Measurements from ENCODE around the gene MYBPHL.
"Not testable (repeated sequence)": the region's sequence is repeated elsewhere in the genome, so short reads cannot be mapped to it uniquely, and the experiment has no call there.

MYBPHL gene

GRCh38 chr1:109314795-109315194 lies 8.0 kb upstream of the MYBPHL start:
- Histone ChIP-seq H3K9ac (ENCODE audit: insufficient read length) (no peak overlapping the region), H3K36me3 (ENCODE audit: insufficient read depth, low read length) (no peaks in the 10 kb centered on the region), H3K4me3 (no peak overlapping the region), H3K27ac (no peak overlapping the region), H3K9me3 (ENCODE audit: low read depth, low read length) (no peaks in the 10 kb centered on the region)
- DNase-seq (ENCODE audit: low read depth, low spot score) = no peak
- TF ChIP-seq EZH2 (IDR thresholded peaks at IDR 0.05) = no peak
- no peak for TF ChIP-seq FOXP2 (optimal IDR thresholded peaks at IDR 0.05; ENCODE audit: control extremely low read depth, extremely low read length, insufficient read depth)
- no peak for TF ChIP-seq POLR2AphosphoS5 (IDR thresholded peaks at IDR 0.05; ENCODE audit: borderline replicate concordance, low read depth, low read length)

- H3K4me3 ChIP-seq = peak overlapping the region; percentile 51
- H3K9me3 ChIP-seq (ENCODE audit: low read depth, low read length) = no peaks in the 10 kb centered on the region
- peak; percentile 34 for DNase-seq (ENCODE audit: low read depth, low spot score)
- TF ChIP-seq FOXP2 (optimal IDR thresholded peaks at IDR 0.05; ENCODE audit: control extremely low read depth, extremely low read length, insufficient read depth) = no peak
- no peak for TF ChIP-seq POLR2AphosphoS5 (IDR thresholded peaks at IDR 0.05; ENCODE audit: borderline replicate concordance, low read depth, low read length)
- no peak for TF ChIP-seq EZH2 (IDR thresholded peaks at IDR 0.05)
- no peaks in the 10 kb centered on the region for H3K36me3 ChIP-seq (ENCODE audit: insufficient read depth, low read length)
- peak overlapping the region; percentile 74 for H3K27ac ChIP-seq
- H3K9ac ChIP-seq (ENCODE audit: insufficient read length) = no peak overlapping the region
These were observed 6.4 kb upstream of the MYBPHL start for GRCh38 chr1:109312978-109313775.

DNA sequence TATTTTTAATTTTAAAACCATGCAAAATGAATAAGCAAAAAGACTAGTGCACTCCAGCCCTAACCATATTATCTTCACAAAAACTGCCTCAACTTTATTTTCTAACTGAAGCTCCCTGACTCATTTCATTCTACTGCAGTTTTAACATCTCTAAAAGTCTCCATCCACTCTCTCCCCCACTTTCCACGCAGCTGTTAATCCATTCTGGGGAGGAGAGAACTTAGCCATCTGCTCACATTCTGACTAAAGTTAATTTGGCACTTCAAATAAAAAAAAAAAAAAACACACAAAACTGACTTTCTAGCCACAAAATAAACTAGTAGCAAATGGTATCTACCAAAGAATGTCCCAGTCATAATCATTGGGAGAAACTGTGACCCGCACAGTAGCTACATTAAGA lies 5.4 kb upstream of the MYBPHL start:
- Histone ChIP-seq H3K9me3 (ENCODE audit: low read depth, low read length) (no peaks in the 10 kb centered on the region), H3K36me3 (ENCODE audit: insufficient read depth, low read length) (no peaks in the 10 kb centered on the region), H3K4me3 (no peak overlapping the region), H3K27ac (no peak overlapping the region), H3K9ac (ENCODE audit: insufficient read length) (no peak overlapping the region)
- TF ChIP-seq EZH2 (IDR thresholded peaks at IDR 0.05) = no peak
- no peak for DNase-seq (ENCODE audit: low read depth, low spot score)

GRCh38 chr1:109309347-109309746 lies 2.5 kb upstream of the MYBPHL start:
- no peak for TF ChIP-seq EZH2 (IDR thresholded peaks at IDR 0.05)
- no peak for TF ChIP-seq FOXP2 (optimal IDR thresholded peaks at IDR 0.05; ENCODE audit: control extremely low read depth, extremely low read length, insufficient read depth)
- TF ChIP-seq POLR2AphosphoS5 (IDR thresholded peaks at IDR 0.05; ENCODE audit: borderline replicate concordance, low read depth, low read length) = no peak
- no peak overlapping the region for H3K9ac ChIP-seq (ENCODE audit: insufficient read length)
- no peak overlapping the region for H3K4me3 ChIP-seq
- no peak for DNase-seq (ENCODE audit: low read depth, low spot score)
- no peaks in the 10 kb centered on the region for H3K36me3 ChIP-seq (ENCODE audit: insufficient read depth, low read length)
- no peaks in the 10 kb centered on the region for H3K9me3 ChIP-seq (ENCODE audit: low read depth, low read length)
- H3K27ac ChIP-seq = no peak overlapping the region

- H3K4me3 ChIP-seq = no peak overlapping the region
- no peaks in the 10 kb centered on the region for H3K36me3 ChIP-seq (ENCODE audit: insufficient read depth, low read length)
- TF ChIP-seq EZH2 (IDR thresholded peaks at IDR 0.05) (no peak), POLR2AphosphoS5 (IDR thresholded peaks at IDR 0.05; ENCODE audit: borderline replicate concordance, low read depth, low read length) (no peak), FOXP2 (optimal IDR thresholded peaks at IDR 0.05; ENCODE audit: control extremely low read depth, extremely low read length, insufficient read depth) (no peak)
- no peak overlapping the region for H3K9ac ChIP-seq (ENCODE audit: insufficient read length)
- no peak overlapping the region for H3K27ac ChIP-seq
- H3K9me3 ChIP-seq (ENCODE audit: low read depth, low read length) = no peaks in the 10 kb centered on the region
- no peak for DNase-seq (ENCODE audit: low read depth, low spot score)
These were observed 637 bp upstream of the MYBPHL start for GRCh38 chr1:109307274-109308021.

DNA sequence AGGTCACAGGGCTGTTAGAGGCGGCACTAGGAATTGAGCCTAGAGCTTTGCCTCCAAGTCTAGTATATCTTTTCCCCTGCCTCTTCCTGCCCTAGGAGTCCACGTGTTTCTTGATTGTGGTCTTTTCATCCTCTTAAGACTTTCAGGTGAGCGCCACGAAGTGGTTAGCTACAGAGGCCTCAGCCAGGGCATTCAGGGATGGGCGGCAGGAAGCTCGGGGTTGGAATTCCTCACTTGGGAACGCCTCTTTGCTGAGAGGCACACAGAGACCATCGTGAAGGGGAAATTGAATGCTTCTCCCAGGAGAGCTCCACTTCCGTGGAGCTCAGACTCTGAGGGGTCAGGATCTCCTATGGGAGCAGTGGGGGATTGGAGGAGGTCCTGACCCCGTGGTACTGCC lies 820 bp downstream of the MYBPHL start:
- not testable (repeated sequence) for H3K9ac ChIP-seq (ENCODE audit: insufficient read length); H3K9me3 ChIP-seq (ENCODE audit: low read depth, low read length); H3K4me3 ChIP-seq; H3K27ac ChIP-seq; H3K36me3 ChIP-seq (ENCODE audit: insufficient read depth, low read length); DNase-seq (ENCODE audit: low read depth, low spot score)

DNA sequence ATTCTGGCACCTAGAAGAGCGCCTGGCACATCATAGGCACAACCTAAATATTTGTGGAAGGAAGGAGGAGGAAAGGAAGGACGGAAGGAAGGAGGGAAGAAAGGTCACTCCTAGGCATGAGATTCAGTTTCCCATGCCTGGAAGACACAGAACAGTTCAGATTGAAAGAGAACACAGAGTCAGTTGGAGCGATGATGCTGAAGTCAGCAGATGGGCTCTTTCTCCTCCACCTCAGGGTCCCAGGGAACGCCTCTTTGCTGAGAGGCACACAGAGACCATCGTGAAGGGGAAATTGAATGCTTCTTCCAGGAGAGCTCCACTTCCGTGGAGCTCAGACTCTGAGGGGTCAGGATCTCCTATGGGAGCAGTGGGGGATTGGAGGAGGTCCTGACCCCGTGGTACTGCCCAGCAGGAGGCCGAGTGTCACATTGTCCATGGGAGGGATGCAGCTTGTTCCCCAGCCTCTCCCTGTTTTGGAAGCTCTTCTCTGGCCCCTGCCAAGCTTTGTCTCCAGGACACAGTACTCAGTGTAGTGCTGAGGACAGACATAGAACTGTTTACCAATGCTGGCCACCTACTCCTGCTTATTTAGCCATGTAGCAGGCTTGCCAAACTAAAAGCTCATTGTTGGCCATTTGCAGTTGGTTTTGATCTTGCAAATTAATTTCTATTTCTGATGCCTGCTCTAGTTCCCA lies 2.4 kb downstream of the MYBPHL start:
- TF ChIP-seq POLR2AphosphoS5 (IDR thresholded peaks at IDR 0.05; ENCODE audit: borderline replicate concordance, low read depth, low read length) (no peak), EZH2 (IDR thresholded peaks at IDR 0.05) (no peak), FOXP2 (optimal IDR thresholded peaks at IDR 0.05; ENCODE audit: control extremely low read depth, extremely low read length, insufficient read depth) (no peak)
- Histone ChIP-seq H3K9me3 (ENCODE audit: low read depth, low read length) (no peaks in the 10 kb centered on the region), H3K27ac (no peak overlapping the region), H3K9ac (ENCODE audit: insufficient read length) (no peak overlapping the region), H3K4me3 (no peak overlapping the region), H3K36me3 (ENCODE audit: insufficient read depth, low read length) (no peaks in the 10 kb centered on the region)
- no peak for DNase-seq (ENCODE audit: low read depth, low spot score)

GRCh38 chr1:109301874-109302273 lies 4.9 kb downstream of the MYBPHL start:
- Histone ChIP-seq H3K36me3 (ENCODE audit: insufficient read depth, low read length) (no peaks in the 10 kb centered on the region), H3K9me3 (ENCODE audit: low read depth, low read length) (no peaks in the 10 kb centered on the region), H3K4me3 (no peak overlapping the region), H3K27ac (no peak overlapping the region), H3K9ac (ENCODE audit: insufficient read length) (no peak overlapping the region)
- TF ChIP-seq FOXP2 (optimal IDR thresholded peaks at IDR 0.05; ENCODE audit: control extremely low read depth, extremely low read length, insufficient read depth) (no peak), POLR2AphosphoS5 (IDR thresholded peaks at IDR 0.05; ENCODE audit: borderline replicate concordance, low read depth, low read length) (no peak), EZH2 (IDR thresholded peaks at IDR 0.05) (no peak)
- DNase-seq (ENCODE audit: low read depth, low spot score) = no peak

Data from SK-N-MC (cell line).